ENCODE measurements around the gene SVOPL.

GRCh38 chr7:138607216-138608126 is 93.7 kb downstream of the SVOPL start:
- TF ChIP-seq POLR2A (IDR thresholded peaks at IDR 0.05; ENCODE audit: borderline replicate concordance, extremely low read depth, insufficient read depth, insufficient read length) (no peak), ZNF274 (IDR thresholded peaks at IDR 0.05; ENCODE audit: low read depth, low read length) (no peak), POLR2AphosphoS5 (IDR thresholded peaks at IDR 0.05; ENCODE audit: low read depth, low read length) (no peak), REST (IDR thresholded peaks at IDR 0.05; ENCODE audit: low read depth) (no peak), CTCF (IDR thresholded peaks at IDR 0.05 in 2 of 3, conservative IDR thresholded peaks at IDR 0.05 in 1 of 3; ENCODE audit: borderline replicate concordance in 1 of 3, insufficient read depth in 1 of 3, low read depth in 2 of 3, low read length in 2 of 3) (no peak), RAD21 (IDR thresholded peaks at IDR 0.05; ENCODE audit: low read depth) (no peak), EZH2 (IDR thresholded peaks at IDR 0.05) (no peak), CEBPB (IDR thresholded peaks at IDR 0.05; ENCODE audit: low read depth) (no peak), MAX (IDR thresholded peaks at IDR 0.05) (no peak)

Measured in HCT116 (cell line).